GM21825 (cell line): Measurements from ENCODE around the gene HK2.
"Not testable (repeated sequence)": the region's sequence is repeated elsewhere in the genome, so short reads cannot be mapped to it uniquely, and the experiment has no call there.

Experiments used
- ATAC-seq: cut with Tn5 transposase; IDR thresholded peaks from one replicate; pipeline ENCODE4 v1.9.1; 2021; ENCODE audit warnings: mild to moderate bottlenecking, moderate library complexity; ENCODE audit not compliant: unreplicated experiment

The HK2 gene

GRCh38 chr2:74876081-74876886 is 42.4 kb downstream of the HK2 start:
- ATAC-seq, result no peak

DNA sequence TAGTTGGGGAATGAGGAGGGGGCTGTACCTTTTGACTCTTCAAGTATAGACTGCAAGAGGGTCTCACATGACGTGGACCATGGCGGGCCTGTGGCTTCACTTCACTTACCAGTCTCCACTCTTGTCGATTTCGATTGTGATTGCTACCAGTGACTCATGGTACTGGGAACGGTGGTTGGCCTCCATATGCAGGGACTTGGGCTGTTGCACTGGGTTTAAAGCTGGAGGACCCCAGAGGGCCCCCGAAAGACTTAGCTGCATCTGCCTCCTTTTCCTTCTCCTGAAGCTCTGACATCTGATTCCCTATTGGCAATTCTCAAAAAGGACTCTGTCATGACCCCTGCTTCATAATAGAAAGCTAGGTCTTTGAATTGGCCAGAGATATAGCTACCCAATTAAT is 43.4 kb downstream of the HK2 start:
- no peak for ATAC-seq

- no peak for ATAC-seq
Measured at GRCh38 chr2:74877781-74878433, 44.0 kb downstream of the HK2 start.

- ATAC-seq, result no peak
Measured at GRCh38 chr2:74878551-74878950, 44.6 kb downstream of the HK2 start.

GRCh38 chr2:74880054-74880728 is 46.3 kb downstream of the HK2 start:
- no peak for ATAC-seq

GRCh38 chr2:74881176-74881575 is 47.2 kb downstream of the HK2 start:
- ATAC-seq, result no peak

GRCh38 chr2:74881626-74882298 is 47.8 kb downstream of the HK2 start:
- ATAC-seq, result no peak

- ATAC-seq, result no peak
Measured at GRCh38 chr2:74882299-74882687, 48.4 kb downstream of the HK2 start.

DNA sequence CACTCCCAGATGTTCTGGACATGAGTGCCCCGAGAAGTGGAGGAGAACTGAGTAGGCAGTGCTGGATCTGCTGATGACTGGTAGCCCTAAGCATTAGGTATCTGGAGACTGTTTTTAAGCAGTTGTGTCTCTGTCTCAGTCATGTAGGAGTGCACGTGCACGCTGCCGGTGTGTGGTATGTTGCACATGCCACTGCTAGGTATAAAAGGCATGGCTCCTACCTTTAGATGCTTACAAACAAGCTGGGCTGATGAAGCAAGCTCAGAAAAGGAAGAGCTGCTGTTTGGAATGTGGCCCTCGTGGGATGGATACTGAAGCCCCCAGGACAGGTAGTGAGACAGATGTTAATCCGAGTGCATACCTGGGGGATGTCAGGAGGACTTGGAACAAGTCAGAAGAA is 49.1 kb downstream of the HK2 start:
- ATAC-seq, result no peak

DNA sequence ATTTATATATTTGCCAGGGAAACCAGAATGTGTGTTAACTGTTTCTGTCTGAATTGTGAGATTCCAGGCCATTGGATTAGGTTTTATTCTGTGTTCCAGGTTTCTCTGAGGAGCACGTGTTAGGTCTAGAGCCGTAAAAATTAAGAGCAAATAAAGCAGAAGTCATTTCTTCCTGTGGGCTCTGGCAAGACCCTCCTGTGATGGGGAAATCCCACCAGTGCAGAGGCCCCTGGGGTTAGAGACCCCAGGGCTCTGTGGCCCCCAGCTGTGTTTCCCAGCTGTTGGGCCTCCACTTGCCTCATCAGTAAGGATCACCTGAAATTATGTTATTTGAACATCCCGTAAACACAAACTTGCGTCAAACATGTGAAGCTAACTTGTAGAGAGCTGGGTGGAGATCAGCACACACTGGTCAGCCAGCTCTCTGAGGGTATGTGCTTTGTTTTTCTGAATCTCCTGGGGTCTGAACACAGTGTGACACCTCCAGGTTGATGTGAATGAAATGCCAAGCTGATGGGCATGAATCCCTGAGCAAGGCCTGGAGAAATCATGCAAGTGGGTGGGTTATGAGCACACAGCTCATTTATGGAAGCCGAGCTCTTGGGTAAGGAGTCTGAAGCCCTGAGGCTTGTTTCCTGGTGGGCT is 50.3 kb downstream of the HK2 start:
- ATAC-seq, result no peak

DNA sequence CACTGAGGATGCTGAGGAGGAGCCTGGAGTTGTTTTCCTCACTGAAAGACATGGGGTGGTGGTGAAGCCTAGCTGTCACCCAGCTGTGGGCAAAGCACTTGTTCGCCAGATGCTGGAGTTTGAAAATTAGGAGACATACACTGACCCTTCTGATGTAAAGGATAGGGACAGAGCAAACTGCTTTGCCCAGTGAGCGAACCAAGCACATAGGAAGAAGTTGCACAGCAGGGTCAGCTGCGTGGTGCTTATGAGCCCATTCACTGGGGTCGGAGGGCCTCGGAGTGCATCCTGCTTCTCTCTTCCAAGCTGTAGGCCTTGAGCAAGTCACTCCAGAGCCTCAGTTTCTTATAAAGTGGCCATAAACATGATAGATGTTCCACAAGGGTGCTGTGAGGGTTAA is 50.9 kb downstream of the HK2 start:
- ATAC-seq, result no peak

DNA sequence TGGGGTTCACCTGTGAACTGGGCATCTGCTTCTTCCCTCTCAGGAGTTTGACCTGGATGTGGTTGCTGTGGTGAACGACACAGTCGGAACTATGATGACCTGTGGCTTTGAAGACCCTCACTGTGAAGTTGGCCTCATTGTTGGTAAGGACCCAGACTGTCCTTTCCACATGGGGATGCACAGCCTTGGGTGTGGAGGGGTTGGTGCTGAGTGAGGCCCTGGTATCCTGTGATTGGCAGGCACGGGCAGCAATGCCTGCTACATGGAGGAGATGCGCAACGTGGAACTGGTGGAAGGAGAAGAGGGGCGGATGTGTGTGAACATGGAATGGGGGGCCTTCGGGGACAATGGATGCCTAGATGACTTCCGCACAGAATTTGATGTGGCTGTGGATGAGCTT is 52.3 kb downstream of the HK2 start:
- no peak for ATAC-seq

DNA sequence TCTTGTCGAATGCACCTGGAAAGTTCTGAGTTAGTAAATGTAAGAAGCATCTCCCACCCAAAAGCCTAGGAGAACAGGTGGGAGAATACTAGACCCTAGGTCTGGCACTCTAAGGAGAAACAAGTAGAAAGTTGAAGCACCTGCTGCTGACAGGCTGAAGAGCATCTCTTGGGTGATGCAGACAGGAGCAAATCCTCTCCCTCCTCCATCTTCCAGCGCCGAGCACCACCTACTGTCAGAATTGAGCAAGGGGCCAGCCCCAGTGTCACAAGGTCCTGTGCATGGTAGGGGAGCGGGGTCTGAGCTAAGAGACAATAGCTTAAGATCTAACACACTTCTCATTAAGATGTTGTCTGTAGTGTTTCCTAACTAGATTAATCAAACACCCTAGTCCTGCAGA is 52.9 kb downstream of the HK2 start:
- no peak for ATAC-seq

DNA sequence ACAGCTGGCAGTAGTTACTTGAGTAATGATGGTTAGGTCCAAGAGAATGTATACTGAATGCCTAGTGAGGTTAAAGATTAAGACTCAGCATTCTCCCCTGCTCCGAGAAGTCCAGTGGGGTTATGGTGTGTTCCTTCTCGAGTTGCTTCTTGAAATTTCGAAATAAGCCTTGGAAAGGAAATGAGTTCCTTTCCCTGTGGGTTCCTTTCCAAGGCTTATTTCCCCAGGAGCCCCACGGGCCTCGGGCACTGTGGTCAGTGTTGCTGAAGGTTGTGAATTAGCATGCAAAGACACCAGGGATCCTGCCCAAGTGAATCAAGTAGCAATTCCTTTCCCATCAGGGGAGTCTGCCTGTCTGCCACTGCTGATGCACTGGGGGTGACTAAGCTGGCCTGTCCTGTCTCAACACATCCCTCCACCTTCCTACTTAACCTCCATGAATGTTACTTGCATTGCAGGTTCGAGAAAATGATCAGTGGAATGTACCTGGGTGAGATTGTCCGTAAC is 53.6 kb downstream of the HK2 start:
- ATAC-seq, result no peak

DNA sequence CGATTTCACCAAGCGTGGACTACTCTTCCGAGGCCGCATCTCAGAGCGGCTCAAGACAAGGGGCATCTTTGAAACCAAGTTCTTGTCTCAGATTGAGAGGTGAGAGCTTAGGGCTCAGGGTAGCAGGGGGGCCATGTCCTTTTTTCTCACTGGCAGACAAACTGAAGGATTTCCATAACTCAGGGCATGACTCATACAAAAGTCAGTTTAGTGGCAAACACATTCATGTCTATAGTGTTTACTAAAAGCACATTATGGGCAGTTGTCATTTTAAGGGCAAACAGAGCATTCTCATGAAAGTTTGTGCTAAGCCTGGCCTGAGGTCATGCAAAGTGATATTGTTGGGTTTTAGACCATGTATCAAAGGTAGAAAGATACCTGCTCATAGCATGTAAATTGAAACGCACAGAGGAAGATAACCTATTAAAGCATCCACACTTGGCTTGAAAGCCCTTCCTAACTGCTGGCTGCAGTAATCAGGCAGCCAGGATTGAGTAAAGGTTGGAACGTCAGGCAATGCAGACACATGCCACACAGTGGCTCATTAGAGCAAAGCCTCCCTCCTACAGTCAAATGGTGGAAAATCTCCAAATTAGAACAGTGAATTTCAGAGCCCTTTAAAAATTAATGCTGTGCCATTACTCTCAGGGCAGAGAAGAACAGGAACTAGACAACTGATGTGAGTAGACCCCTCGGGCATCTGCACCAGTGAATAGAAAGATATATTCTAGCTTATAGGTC is 54.2 kb downstream of the HK2 start:
- no peak for ATAC-seq

- ATAC-seq, result no peak
Measured at GRCh38 chr2:74889159-74889558, 55.2 kb downstream of the HK2 start.

- no peak for ATAC-seq
Measured at GRCh38 chr2:74890711-74891110, 56.8 kb downstream of the HK2 start.

- no peak for ATAC-seq
Measured at GRCh38 chr2:74891136-74891764, 57.3 kb downstream of the HK2 start.

GRCh38 chr2:74891816-74892215 is 57.9 kb downstream of the HK2 start:
- not testable (repeated sequence) for ATAC-seq

DNA sequence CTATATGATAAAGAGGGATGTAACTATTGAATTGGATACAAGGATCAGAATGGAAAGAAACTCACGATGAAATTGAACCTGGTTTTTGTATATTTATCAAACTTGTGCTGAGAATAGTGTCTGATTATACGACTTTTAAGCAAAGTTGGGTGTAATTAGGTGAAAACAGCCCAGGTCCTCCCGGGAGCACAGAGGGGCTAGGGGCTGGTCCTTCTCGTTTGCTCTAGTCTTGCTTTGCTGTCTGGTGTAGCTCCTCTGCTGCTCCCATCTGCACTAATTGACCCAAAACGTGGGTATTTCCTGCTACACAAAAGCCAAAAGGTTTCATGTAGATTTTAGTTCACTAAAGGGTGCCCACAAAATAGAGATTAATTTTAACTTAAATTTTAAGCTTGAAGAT is 58.7 kb downstream of the HK2 start:
- ATAC-seq, result no peak
